Hematopoietic multipotent progenitor cell treated with erythropoietin and hydrocortisone succinate and interleukin-3 and kit ligand, for 15 days (in vitro differentiated cells): Measurements from ENCODE around the gene FAM20B.
"Not testable (repeated sequence)": the region's sequence is repeated elsewhere in the genome, so short reads cannot be mapped to it uniquely, and the experiment has no call there.

Source experiments
- DNase-seq: peaks from one replicate; pipeline ENCODE4 v3.0.0-alpha.2; 2015; ENCODE audit warnings: low spot score

FAM20B gene

GRCh38 chr1:179025125-179025974 is at the start of gene FAM20B:
Gene FAM20B, plus strand, starts transcription at chr1:179025894. Its CDS starts 17,954 bp downstream, at chr1:179043848.
- DNase-seq, result peak; percentile 92

- DNase-seq, result no peak
Measured at GRCh38 chr1:178976541-178976940, 49.2 kb upstream of the FAM20B start.

- DNase-seq, result no peak
Measured at GRCh38 chr1:178986204-178986603, 39.5 kb upstream of the FAM20B start.

GRCh38 chr1:178988198-178988597 is 37.5 kb upstream of the FAM20B start:
- not testable (repeated sequence) for DNase-seq

GRCh38 chr1:178993559-178993958 is 32.1 kb upstream of the FAM20B start:
- no peak for DNase-seq

- no peak for DNase-seq
Measured at GRCh38 chr1:178997428-178997827, 28.3 kb upstream of the FAM20B start.

- no peak for DNase-seq
Measured at GRCh38 chr1:178998295-178998694, 27.4 kb upstream of the FAM20B start.

GRCh38 chr1:178999061-178999460 is 26.6 kb upstream of the FAM20B start:
- no peak for DNase-seq

GRCh38 chr1:179001451-179001850 is 24.2 kb upstream of the FAM20B start:
- DNase-seq, result no peak

- DNase-seq, result not testable (repeated sequence)
Measured at GRCh38 chr1:179002064-179002463, 23.6 kb upstream of the FAM20B start.

GRCh38 chr1:179002552-179003345 is 22.9 kb upstream of the FAM20B start:
- DNase-seq, result peak; percentile 73

GRCh38 chr1:179003512-179004066 is 22.1 kb upstream of the FAM20B start:
- DNase-seq, result no peak

- no peak for DNase-seq
Measured at GRCh38 chr1:179007233-179007632, 18.5 kb upstream of the FAM20B start.

GRCh38 chr1:179010671-179011070 is 15.0 kb upstream of the FAM20B start:
- no peak for DNase-seq

GRCh38 chr1:179012038-179012437 is 13.7 kb upstream of the FAM20B start:
- no peak for DNase-seq

- peak; percentile 26 for DNase-seq
Measured at GRCh38 chr1:179014123-179014522, 11.6 kb upstream of the FAM20B start.

- DNase-seq, result peak; percentile 66
Measured at GRCh38 chr1:179015396-179015795, 10.3 kb upstream of the FAM20B start.

- peak; percentile 96 for DNase-seq
Measured at GRCh38 chr1:179016706-179017382, 8.8 kb upstream of the FAM20B start.

- peak; percentile 67 for DNase-seq
Measured at GRCh38 chr1:179017383-179018326, 8.0 kb upstream of the FAM20B start.

GRCh38 chr1:179021873-179022272 is 3.8 kb upstream of the FAM20B start:
- peak; percentile 71 for DNase-seq
